HG03064 (cell line): Measurements from ENCODE around the gene ADGRD1.

Experiments used
- ATAC-seq: cut with Tn5 transposase; IDR thresholded peaks from one replicate; pipeline ENCODE4 v1.9.1; 2021; ENCODE audit warnings: low read depth; ENCODE audit not compliant: unreplicated experiment

ADGRD1 gene

GRCh38 chr12:131003716-131004045 lies 50.0 kb downstream of the ADGRD1 start:
- ATAC-seq: no peak

GRCh38 chr12:131004166-131004565 lies 50.5 kb downstream of the ADGRD1 start:
- ATAC-seq: no peak

GRCh38 chr12:131005161-131006035 lies 51.7 kb downstream of the ADGRD1 start:
- ATAC-seq: no peak

- ATAC-seq: no peak
Observed at GRCh38 chr12:131006036-131006735, 52.5 kb downstream of the ADGRD1 start.

- no peak for ATAC-seq
Observed at GRCh38 chr12:131007031-131007739, 53.5 kb downstream of the ADGRD1 start.

- no peak for ATAC-seq
Observed at GRCh38 chr12:131007740-131008117, 54.0 kb downstream of the ADGRD1 start.

- no peak for ATAC-seq
Observed at GRCh38 chr12:131008131-131008912, 54.6 kb downstream of the ADGRD1 start.

- no peak for ATAC-seq
Observed at GRCh38 chr12:131008913-131009270, 55.2 kb downstream of the ADGRD1 start.

- no peak for ATAC-seq
Observed at GRCh38 chr12:131009595-131010395, 56.1 kb downstream of the ADGRD1 start.

GRCh38 chr12:131010396-131011131 lies 56.9 kb downstream of the ADGRD1 start:
- no peak for ATAC-seq

- ATAC-seq: no peak
Observed at GRCh38 chr12:131011165-131012079, 57.7 kb downstream of the ADGRD1 start.

GRCh38 chr12:131012279-131013069 lies 58.8 kb downstream of the ADGRD1 start:
- no peak for ATAC-seq

- ATAC-seq: no peak
Observed at GRCh38 chr12:131013118-131013517, 59.4 kb downstream of the ADGRD1 start.

GRCh38 chr12:131014343-131014742 lies 60.6 kb downstream of the ADGRD1 start:
- ATAC-seq: no peak

- ATAC-seq: no peak
Observed at GRCh38 chr12:131015581-131016337, 62.1 kb downstream of the ADGRD1 start.

- no peak for ATAC-seq
Observed at GRCh38 chr12:131017477-131017991, 63.8 kb downstream of the ADGRD1 start.
